Measurements from ENCODE around the gene NOA1.
"Not testable (repeated sequence)": the region's sequence is repeated elsewhere in the genome, so short reads cannot be mapped to it uniquely, and the experiment has no call there.

The NOA1 gene

DNA sequence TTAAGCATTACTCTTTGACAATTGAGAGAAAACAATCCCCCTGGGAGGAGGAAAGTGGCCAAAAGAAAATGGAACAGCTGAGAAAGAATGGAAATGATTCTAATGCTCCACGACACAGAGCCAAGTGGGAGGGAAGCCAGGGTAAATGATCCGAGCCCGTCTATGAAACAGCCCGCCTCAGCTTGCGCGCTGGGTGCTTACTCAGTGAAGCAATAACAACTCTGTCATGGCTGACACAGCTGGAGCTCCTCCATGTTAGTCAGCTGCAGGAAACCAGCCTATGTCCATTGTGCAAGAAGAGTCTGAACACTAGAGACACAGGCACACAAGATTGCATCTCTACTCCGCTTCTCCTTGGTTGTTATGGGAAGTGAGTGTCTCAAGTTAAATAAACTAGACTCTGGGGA lies 19.3 kb downstream of the NOA1 start:
- no peak for DNase-seq (ENCODE audit: extremely low read depth, insufficient read length)
- TF ChIP-seq, protein P1, sequence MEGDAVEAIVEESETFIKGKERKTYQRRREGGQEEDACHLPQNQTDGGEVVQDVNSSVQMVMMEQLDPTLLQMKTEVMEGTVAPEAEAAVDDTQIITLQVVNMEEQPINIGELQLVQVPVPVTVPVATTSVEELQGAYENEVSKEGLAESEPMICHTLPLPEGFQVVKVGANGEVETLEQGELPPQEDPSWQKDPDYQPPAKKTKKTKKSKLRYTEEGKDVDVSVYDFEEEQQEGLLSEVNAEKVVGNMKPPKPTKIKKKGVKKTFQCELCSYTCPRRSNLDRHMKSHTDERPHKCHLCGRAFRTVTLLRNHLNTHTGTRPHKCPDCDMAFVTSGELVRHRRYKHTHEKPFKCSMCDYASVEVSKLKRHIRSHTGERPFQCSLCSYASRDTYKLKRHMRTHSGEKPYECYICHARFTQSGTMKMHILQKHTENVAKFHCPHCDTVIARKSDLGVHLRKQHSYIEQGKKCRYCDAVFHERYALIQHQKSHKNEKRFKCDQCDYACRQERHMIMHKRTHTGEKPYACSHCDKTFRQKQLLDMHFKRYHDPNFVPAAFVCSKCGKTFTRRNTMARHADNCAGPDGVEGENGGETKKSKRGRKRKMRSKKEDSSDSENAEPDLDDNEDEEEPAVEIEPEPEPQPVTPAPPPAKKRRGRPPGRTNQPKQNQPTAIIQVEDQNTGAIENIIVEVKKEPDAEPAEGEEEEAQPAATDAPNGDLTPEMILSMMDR (IDR thresholded peaks at IDR 0.05; ENCODE audit: insufficient read depth, low read length, poor library complexity, severe bottlenecking) = no peak
- no peaks in the 10 kb centered on the region for H3K27me3 ChIP-seq (replicated peaks; ENCODE audit: control insufficient read depth, insufficient read depth, low read length)
- no peak overlapping the region for H3K4me3 ChIP-seq (replicated peaks; ENCODE audit: low read depth, low read length)
- H3K36me3 ChIP-seq (ENCODE audit: control insufficient read depth, insufficient read depth, low read length) = peaks cover 1% of the 10 kb centered on the region; the same call in 1 of the 2 replicates

DNA sequence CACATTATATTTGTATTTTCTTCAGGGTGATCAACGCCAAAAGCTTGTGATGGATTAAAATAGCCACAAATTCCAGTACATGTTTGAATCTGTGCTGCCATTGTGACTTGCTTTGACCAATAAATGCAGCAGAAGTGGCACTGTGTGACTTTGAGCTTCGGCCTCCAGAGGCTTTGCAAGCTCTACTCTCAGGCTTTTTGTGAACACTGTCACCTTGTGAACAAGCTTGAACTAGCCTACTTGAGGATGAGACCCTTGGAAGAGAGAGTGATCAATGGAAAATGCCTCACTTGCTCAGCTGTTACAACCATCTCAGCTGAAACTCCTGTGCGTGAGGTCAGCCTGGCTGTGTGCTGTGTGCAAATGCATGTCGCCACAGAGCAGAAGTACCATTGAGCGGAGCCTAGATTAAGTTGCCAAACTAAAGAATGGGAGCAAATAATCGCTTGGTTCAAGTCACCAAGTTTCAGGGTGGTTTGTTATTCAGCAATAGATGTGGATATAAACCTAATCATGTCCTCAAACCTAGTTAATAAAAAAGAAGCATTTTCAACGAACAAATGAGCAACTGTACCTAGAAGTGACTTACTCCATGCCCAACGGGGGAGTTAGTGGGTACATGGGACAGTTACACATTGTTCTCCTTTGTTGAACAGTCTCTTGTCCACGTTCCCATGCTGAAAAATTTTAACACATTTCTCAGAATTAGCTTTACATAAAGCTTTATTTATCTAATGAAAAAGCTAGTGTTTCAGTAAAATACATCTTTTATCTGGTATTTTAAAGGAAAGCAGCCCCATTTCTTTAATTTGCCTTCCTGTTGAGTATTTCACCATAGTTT lies 23.5 kb downstream of the NOA1 start:
- TF ChIP-seq, protein P1 (IDR thresholded peaks at IDR 0.05; ENCODE audit: insufficient read depth, low read length, poor library complexity, severe bottlenecking) = no peak
- DNase-seq (ENCODE audit: extremely low read depth, insufficient read length) = no peak
- Histone ChIP-seq H3K27me3 (replicated peaks; ENCODE audit: control insufficient read depth, insufficient read depth, low read length) (no peaks in the 10 kb centered on the region), H3K36me3 (ENCODE audit: control insufficient read depth, insufficient read depth, low read length) (no peaks in the 10 kb centered on the region), H3K4me3 (replicated peaks; ENCODE audit: low read depth, low read length) (no peak overlapping the region)

DNA sequence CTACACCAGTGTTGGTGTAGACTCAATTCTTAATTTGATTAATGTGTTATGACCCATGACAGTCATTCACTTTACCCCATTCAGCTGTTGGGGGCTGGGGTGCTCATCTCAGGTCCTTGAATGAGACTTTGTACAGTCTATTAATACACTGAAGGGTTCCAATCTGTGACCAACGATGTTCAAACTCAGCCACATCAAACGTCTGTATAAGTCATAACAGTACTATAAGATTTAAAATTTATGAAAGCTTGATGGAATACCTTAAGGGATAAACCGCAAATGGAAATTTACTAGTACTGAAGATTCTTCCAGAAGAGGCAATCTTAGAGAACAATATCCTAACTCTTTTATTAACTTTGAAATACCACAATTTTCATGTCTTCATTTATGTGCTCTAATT lies 36.0 kb downstream of the NOA1 start:
- DNase-seq (ENCODE audit: extremely low read depth, insufficient read length) = no peak
- Histone ChIP-seq H3K36me3 (ENCODE audit: control insufficient read depth, insufficient read depth, low read length) (no peaks in the 10 kb centered on the region; the same call in 1 of the 2 replicates), H3K27me3 (replicated peaks; ENCODE audit: control insufficient read depth, insufficient read depth, low read length) (no peaks in the 10 kb centered on the region), H3K4me3 (replicated peaks; ENCODE audit: low read depth, low read length) (no peak overlapping the region)
- TF ChIP-seq, protein P1 (IDR thresholded peaks at IDR 0.05; ENCODE audit: insufficient read depth, low read length, poor library complexity, severe bottlenecking) = no peak

DNA sequence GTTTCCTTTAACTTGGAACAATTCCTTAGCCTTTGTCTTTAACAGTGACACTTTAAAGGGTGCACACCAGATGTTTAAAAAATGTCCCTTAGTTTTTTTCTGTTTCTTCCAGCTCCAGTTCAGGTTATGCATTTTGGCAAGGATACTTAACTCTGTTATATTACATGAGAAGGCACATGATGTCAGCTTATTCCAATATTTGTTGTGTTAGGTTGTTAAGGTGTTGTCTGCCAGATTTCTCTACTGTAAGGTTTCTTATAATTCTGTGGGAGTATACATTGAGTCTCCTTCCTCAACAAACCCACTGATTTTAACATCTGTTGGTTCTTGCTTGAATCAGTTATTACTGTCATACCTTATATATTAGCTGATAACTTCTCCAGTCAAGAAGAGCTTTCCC lies 36.4 kb downstream of the NOA1 start:
- Histone ChIP-seq H3K27me3 (replicated peaks; ENCODE audit: control insufficient read depth, insufficient read depth, low read length) (no peaks in the 10 kb centered on the region), H3K36me3 (ENCODE audit: control insufficient read depth, insufficient read depth, low read length) (no peaks in the 10 kb centered on the region; the same call in 1 of the 2 replicates), H3K4me3 (replicated peaks; ENCODE audit: low read depth, low read length) (no peak overlapping the region)
- no peak for DNase-seq (ENCODE audit: extremely low read depth, insufficient read length)
- TF ChIP-seq, protein P1 (IDR thresholded peaks at IDR 0.05; ENCODE audit: insufficient read depth, low read length, poor library complexity, severe bottlenecking) = no peak

DNA sequence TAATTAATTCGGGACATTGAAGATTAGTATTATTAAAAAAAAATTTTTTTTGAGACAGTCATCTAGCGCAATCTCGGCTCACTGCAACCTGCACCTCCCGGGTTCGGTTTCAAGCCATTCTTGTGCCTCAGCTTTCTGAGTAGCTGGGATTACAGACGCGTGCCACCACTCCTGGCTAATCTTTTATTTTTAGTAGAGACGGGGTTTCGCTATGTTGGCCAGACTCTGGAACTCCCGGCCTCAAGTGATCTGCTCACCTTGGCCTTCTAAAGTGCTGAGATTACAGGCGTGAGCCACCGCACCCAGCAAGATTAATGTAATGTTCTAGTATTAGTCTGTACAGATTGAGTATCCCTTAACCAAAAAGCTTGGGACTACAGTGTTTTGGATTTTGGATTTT lies 37.0 kb downstream of the NOA1 start:
- Histone ChIP-seq H3K4me3 (replicated peaks; ENCODE audit: low read depth, low read length) (no peak overlapping the region), H3K27me3 (replicated peaks; ENCODE audit: control insufficient read depth, insufficient read depth, low read length) (no peaks in the 10 kb centered on the region), H3K36me3 (ENCODE audit: control insufficient read depth, insufficient read depth, low read length) (no peaks in the 10 kb centered on the region; the same call in 1 of the 2 replicates)
- no peak for DNase-seq (ENCODE audit: extremely low read depth, insufficient read length)
- TF ChIP-seq, protein P1 (IDR thresholded peaks at IDR 0.05; ENCODE audit: insufficient read depth, low read length, poor library complexity, severe bottlenecking) = no peak

DNA sequence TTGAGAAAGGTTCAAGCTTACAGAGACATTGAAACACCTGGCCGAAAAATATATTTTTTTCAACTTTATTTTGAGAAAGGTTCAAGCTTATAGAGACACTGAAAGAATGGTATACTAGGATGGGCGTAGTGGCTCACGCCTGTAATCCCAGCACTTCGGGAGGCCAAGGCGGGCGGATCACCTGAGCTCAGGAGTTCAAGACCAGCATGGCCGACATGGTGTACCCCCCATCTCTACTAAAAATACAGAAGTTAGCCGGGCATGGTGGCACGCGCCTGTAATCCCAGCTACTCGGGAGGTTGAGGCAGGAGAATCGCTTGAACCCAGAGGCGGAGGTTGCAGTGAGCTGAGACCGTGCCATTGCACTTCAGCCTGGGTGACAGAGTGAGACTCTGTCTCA lies 37.6 kb downstream of the NOA1 start:
- not testable (repeated sequence) for H3K27me3 ChIP-seq (replicated peaks; ENCODE audit: control insufficient read depth, insufficient read depth, low read length); DNase-seq (ENCODE audit: extremely low read depth, insufficient read length); H3K36me3 ChIP-seq (ENCODE audit: control insufficient read depth, insufficient read depth, low read length); H3K4me3 ChIP-seq (replicated peaks; ENCODE audit: low read depth, low read length)
